Kasumi-1 (cell line): ENCODE results near the gene REXO1.

Experiments
- DNase-seq, 2 experiments: peaks; one replicate each; lab custom pipeline; 2025; lab: John Stamatoyannopoulos, UW

Gene REXO1

GRCh38 chr19:1766800-1767352 is 81.4 kb downstream of the REXO1 start:
- DNase-seq: no peak

GRCh38 chr19:1765904-1766799 is 82.1 kb downstream of the REXO1 start:
- DNase-seq: no peak
